Astrocyte (in vitro differentiated cells and primary cell): Measurements from ENCODE around the gene PRR5L. TPM values are rescaled to one million over a fixed set of nuclear protein-coding genes. Genes with fewer than 3 reads are reported as not detected.

Experiments used
- DNase-seq: peaks from one replicate; pipeline ENCODE4 v3.0.0-alpha.2; 2010; ENCODE audit warnings: low read depth
- FAIRE-seq: peaks from 2 replicates; lab custom pipeline; 2011; peaks lifted over from hg19 to GRCh38; lab: Jason Lieb, UNC
- H2AFZ ChIP-seq: 2 replicates; pipeline ENCODE4 v1.6.0; 2012; ENCODE audit warnings: low read depth, low read length, inconsistent platforms
- H3K27ac ChIP-seq: 2 replicates; pipeline ENCODE4 v1.5.1; 2011; ENCODE audit warnings: low read depth, low read length, inconsistent platforms
- H3K27me3 ChIP-seq: 2 replicates; pipeline ENCODE4 v1.6.0; 2011; ENCODE audit warnings: low read length, inconsistent platforms; ENCODE audit not compliant: insufficient read depth
- H3K36me3 ChIP-seq: 2 replicates; pipeline ENCODE4 v1.5.1; 2011; ENCODE audit warnings: low read length, inconsistent platforms; ENCODE audit not compliant: insufficient read depth
- H3K4me1 ChIP-seq: 2 replicates; pipeline ENCODE4 v1.5.1; 2011; ENCODE audit warnings: low read length, inconsistent platforms; ENCODE audit not compliant: insufficient read depth
- H3K4me2 ChIP-seq: 2 replicates; pipeline ENCODE4 v1.6.0; 2012; ENCODE audit warnings: low read length, inconsistent platforms
- H3K4me3 ChIP-seq: 2 replicates; pipeline ENCODE4 v1.5.1; 2011; ENCODE audit warnings: low read depth, mild to moderate bottlenecking, low read length, inconsistent platforms; ENCODE audit not compliant: insufficient read depth
- H3K79me2 ChIP-seq: 2 replicates; pipeline ENCODE4 v1.6.0; 2012; ENCODE audit warnings: mild to moderate bottlenecking, low read length, inconsistent platforms; ENCODE audit not compliant: insufficient read depth
- H3K9ac ChIP-seq: 2 replicates; pipeline ENCODE4 v1.6.0; 2012; ENCODE audit warnings: mild to moderate bottlenecking, low read length, inconsistent platforms
- H3K9me3 ChIP-seq: 2 replicates; pipeline ENCODE4 v1.5.1; 2012; ENCODE audit warnings: low read depth, mild to moderate bottlenecking, low read length, inconsistent platforms; ENCODE audit not compliant: insufficient read depth
- H4K20me1 ChIP-seq: 2 replicates; pipeline ENCODE4 v1.6.0; 2012; ENCODE audit warnings: low read length, inconsistent platforms; ENCODE audit not compliant: insufficient read depth
- H3K27ac Mint-ChIP-seq: one replicate; pipeline ENCODE4 v1.8.0; 2021; ENCODE audit warnings: mild to moderate bottlenecking, mixed read lengths; ENCODE audit not compliant: unreplicated experiment
- H3K27me3 Mint-ChIP-seq: one replicate; pipeline ENCODE4 v1.8.0; 2021; ENCODE audit warnings: low read depth, mixed read lengths; ENCODE audit not compliant: unreplicated experiment
- H3K36me3 Mint-ChIP-seq: one replicate; pipeline ENCODE4 v1.8.0; 2021; ENCODE audit warnings: low read depth, mixed read lengths; ENCODE audit not compliant: unreplicated experiment
- H3K4me1 Mint-ChIP-seq: one replicate; pipeline ENCODE4 v1.8.0; 2021; ENCODE audit warnings: low read depth, mixed read lengths; ENCODE audit not compliant: unreplicated experiment
- H3K4me3 Mint-ChIP-seq: one replicate; pipeline ENCODE4 v1.8.0; 2021; ENCODE audit warnings: mild to moderate bottlenecking, moderate library complexity, mixed read lengths; ENCODE audit not compliant: unreplicated experiment
- H3K9me3 Mint-ChIP-seq: one replicate; pipeline ENCODE4 v1.8.0; 2021; ENCODE audit warnings: mild to moderate bottlenecking, mixed read lengths; ENCODE audit not compliant: unreplicated experiment
- CTCF ChIP-seq: IDR thresholded peaks from 2 replicates; pipeline ENCODE4 v1.5.1; 2011; ENCODE audit warnings: low read depth, mild to moderate bottlenecking, inconsistent platforms, low read length, moderate library complexity; ENCODE audit not compliant: insufficient read depth
- EZH2 ChIP-seq: IDR thresholded peaks from 2 replicates; pipeline ENCODE4 v1.6.1; 2012; ENCODE audit warnings: mild to moderate bottlenecking, low read length, inconsistent platforms; ENCODE audit not compliant: insufficient read depth
- total RNA-seq: library from RNA; stranded (reverse); gene quantifications from 2 replicates; pipeline ENCODE4 v1.2.1, GENCODE V29; 2021

The PRR5L gene
- total RNA-seq, 1 donor from 2014 or later, result 55.6 TPM

GRCh38 chr11:36462321-36462720 is 166.2 kb downstream of the PRR5L start:
- Histone ChIP-seq H3K4me3 (no peak overlapping the region), H3K27ac (no peak overlapping the region), H3K4me1 (peaks cover 24% of the 10 kb centered on the region), H3K9me3 (no peaks in the 10 kb centered on the region), H3K4me2 (no peak overlapping the region), H3K27me3 (no peaks in the 10 kb centered on the region), H3K9ac (no peak overlapping the region), H3K36me3 (no peaks in the 10 kb centered on the region), H4K20me1 (no peaks in the 10 kb centered on the region), H2AFZ (no peak overlapping the region), H3K79me2 (no peaks in the 10 kb centered on the region)
- peaks cover 31% of the 10 kb centered on the region for H3K36me3 Mint-ChIP-seq
- peaks cover 2% of the 10 kb centered on the region for H3K9me3 Mint-ChIP-seq
- H3K27me3 Mint-ChIP-seq, result no peaks in the 10 kb centered on the region
- DNase-seq (no peak), FAIRE-seq (no peak)
- TF ChIP-seq EZH2 (no peak), CTCF (no peak)
- H3K27ac Mint-ChIP-seq, result no peak overlapping the region
- no peak overlapping the region for H3K4me3 Mint-ChIP-seq
- H3K4me1 Mint-ChIP-seq, result peaks cover 44% of the 10 kb centered on the region

DNA sequence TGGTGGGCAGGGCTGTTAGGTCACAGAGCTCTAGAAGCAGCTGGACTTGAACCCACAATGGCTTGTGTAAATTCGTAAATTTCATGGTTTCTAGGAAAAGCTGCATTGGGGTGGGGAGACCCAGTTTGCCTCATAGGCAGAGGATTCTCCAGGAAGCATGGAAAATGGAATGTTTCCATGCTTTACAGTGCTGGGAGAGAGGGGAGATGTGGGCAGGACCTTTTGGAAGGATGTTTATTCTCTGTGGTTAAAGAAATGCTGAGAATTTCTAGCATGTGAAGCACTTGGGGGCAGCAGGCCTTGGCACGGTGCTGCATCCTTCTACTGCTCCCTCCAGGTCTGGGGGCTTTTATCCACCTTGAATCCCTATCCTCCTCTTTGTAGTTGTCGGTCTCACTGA is 167.7 kb downstream of the PRR5L start:
- Histone ChIP-seq H3K4me1 (peaks cover 24% of the 10 kb centered on the region), H3K4me3 (no peak overlapping the region), H3K9me3 (no peaks in the 10 kb centered on the region), H3K79me2 (no peaks in the 10 kb centered on the region), H3K4me2 (peak overlapping the region; percentile 68), H2AFZ (no peak overlapping the region), H3K36me3 (no peaks in the 10 kb centered on the region), H3K27me3 (no peaks in the 10 kb centered on the region), H3K9ac (no peak overlapping the region), H4K20me1 (no peaks in the 10 kb centered on the region), H3K27ac (peak overlapping the region; percentile 41)
- DNase-seq (peak; percentile 74), FAIRE-seq (peak; percentile 81)
- Mint-ChIP-seq H3K4me1 (peaks cover 45% of the 10 kb centered on the region), H3K27me3 (no peaks in the 10 kb centered on the region), H3K36me3 (peaks cover 22% of the 10 kb centered on the region), H3K4me3 (peak overlapping the region; percentile 23), H3K9me3 (peaks cover 4% of the 10 kb centered on the region), H3K27ac (peak overlapping the region; percentile 75)
- TF ChIP-seq EZH2, result no peak
- TF ChIP-seq CTCF, result no peak

- H3K4me1 ChIP-seq, result peaks cover 33% of the 10 kb centered on the region
- no peaks in the 10 kb centered on the region for H3K27me3 ChIP-seq
- peak overlapping the region; percentile 75 for H3K27ac Mint-ChIP-seq
- no peaks in the 10 kb centered on the region for H3K27me3 Mint-ChIP-seq
- H3K27ac ChIP-seq, result peak overlapping the region; percentile 12
- no peak overlapping the region for H2AFZ ChIP-seq
- no peak for DNase-seq
- no peak overlapping the region for H3K9ac ChIP-seq
- H3K4me3 Mint-ChIP-seq, result no peak overlapping the region
- H3K36me3 ChIP-seq, result no peaks in the 10 kb centered on the region
- no peak for TF ChIP-seq CTCF
- TF ChIP-seq EZH2, result no peak
- H3K36me3 Mint-ChIP-seq, result peaks cover 20% of the 10 kb centered on the region
- no peak overlapping the region for H3K4me3 ChIP-seq
- H4K20me1 ChIP-seq, result no peaks in the 10 kb centered on the region
- peaks cover 53% of the 10 kb centered on the region for H3K4me1 Mint-ChIP-seq
- FAIRE-seq, result no peak
- no peaks in the 10 kb centered on the region for H3K9me3 ChIP-seq
- H3K9me3 Mint-ChIP-seq, result peaks cover 4% of the 10 kb centered on the region
- no peaks in the 10 kb centered on the region for H3K79me2 ChIP-seq
- H3K4me2 ChIP-seq, result no peak overlapping the region
Observed at GRCh38 chr11:36464720-36465119, 168.6 kb downstream of the PRR5L start.
